ENCODE measurements around the gene DPP3.

DNA sequence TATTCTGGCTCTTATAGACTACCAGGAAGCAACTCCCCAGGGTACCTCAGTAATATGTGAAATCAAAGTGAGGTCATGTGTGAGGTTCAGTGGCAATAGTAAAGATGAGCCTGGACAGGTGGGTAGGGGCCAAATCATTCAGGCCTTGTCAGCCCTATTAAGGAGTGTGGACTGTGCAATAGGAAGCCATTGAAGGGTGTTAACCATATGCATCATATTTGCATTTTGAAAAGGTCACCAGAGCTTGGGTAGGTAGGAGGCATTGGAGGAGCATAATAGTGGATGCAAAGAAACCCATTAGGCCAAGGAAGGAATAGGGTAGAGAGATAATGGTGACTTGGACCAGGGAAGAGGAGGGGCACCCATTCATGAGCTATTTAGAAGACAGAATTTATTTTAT is 33.2 kb upstream of the DPP3 start:
- TF ChIP-seq CTCF (IDR thresholded peaks at IDR 0.05) (no peak), POLR2A (IDR thresholded peaks at IDR 0.05) (no peak), EP300 (IDR thresholded peaks at IDR 0.05) (no peak)

Data from gastroesophageal sphincter (tissue), 3 donors.